Measurements from ENCODE around the gene OSBPL7.

Gene OSBPL7, protein sequence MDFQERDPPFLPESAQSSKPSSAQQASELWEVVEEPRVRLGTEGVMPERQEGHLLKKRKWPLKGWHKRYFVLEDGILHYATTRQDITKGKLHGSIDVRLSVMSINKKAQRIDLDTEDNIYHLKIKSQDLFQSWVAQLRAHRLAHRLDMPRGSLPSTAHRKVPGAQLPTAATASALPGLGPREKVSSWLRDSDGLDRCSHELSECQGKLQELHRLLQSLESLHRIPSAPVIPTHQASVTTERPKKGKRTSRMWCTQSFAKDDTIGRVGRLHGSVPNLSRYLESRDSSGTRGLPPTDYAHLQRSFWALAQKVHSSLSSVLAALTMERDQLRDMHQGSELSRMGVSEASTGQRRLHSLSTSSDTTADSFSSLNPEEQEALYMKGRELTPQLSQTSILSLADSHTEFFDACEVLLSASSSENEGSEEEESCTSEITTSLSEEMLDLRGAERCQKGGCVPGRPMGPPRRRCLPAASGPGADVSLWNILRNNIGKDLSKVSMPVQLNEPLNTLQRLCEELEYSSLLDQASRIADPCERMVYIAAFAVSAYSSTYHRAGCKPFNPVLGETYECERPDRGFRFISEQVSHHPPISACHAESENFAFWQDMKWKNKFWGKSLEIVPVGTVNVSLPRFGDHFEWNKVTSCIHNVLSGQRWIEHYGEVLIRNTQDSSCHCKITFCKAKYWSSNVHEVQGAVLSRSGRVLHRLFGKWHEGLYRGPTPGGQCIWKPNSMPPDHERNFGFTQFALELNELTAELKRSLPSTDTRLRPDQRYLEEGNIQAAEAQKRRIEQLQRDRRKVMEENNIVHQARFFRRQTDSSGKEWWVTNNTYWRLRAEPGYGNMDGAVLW

DNA sequence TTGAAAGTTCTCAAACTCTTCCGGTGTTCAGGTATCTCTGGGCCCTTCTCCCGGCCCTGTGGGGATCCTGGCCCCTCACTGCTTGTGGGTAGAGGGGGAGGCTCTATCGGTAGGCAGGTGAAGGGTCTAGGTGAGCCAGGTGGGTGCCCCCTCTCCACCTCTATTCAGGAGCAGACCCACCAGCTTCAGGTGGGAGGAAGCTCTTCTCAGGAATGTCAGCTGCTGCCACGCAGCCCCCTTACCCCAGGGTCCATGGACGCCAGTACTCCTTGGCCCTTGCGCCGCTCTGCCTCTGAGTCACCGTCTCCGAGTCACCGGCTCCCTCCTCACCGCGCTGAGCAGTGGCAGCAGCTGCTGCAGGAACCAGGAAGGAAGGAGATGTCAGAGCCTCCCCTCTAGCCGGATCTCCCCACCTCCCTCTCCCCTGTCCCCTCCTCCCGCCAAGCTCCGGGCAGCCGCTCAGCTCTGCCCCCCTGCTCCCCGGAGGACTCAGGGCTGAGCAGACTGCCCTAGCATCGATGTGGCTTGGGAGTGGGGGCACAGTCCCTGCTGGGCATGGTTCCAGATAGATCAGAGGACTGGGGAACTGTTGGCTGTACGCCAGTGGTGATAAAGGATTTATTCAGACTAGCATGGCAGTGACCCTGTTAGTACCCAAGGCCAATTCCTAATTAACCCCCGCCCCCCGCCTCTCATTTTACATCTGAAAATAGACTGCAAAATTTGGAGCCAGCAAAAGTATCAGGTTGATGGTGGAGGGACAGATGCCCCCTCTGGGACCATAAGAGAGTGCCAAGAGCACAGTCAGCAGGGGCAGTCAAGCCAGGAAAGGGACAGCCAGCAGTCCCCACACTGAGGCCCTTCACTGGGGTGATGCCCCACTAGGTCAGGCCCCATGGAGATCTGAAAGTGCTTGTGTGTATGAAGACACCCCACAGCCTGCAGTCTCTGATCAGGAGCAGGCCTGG is at the start of gene OSBPL7:
Gene OSBPL7 (minus strand): TSS at position 371 of the 968 bp plus-strand sequence. CDS start 1,516 bp downstream, outside the sequence.
- DNase-seq: peak; percentile 15

DNA sequence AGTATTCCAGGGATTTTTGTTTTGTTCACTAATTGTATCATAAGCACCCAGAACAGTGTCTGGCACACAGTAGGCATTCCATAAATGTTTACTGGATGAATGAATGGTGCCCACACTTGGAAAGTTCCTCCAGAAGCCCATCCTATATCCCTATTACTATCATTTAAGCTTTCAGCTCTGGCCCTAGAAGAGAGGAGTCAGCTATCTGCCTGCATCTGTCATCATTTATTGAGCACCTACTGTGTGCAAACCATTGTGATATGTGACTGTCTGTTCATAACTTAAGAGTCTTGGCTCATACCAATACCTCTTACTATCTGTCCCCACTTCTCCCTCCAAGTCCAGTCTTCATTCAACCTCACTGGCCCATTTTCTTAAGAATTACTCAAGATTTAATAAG is 49.5 kb upstream of the OSBPL7 start:
- no peak for DNase-seq

DNA sequence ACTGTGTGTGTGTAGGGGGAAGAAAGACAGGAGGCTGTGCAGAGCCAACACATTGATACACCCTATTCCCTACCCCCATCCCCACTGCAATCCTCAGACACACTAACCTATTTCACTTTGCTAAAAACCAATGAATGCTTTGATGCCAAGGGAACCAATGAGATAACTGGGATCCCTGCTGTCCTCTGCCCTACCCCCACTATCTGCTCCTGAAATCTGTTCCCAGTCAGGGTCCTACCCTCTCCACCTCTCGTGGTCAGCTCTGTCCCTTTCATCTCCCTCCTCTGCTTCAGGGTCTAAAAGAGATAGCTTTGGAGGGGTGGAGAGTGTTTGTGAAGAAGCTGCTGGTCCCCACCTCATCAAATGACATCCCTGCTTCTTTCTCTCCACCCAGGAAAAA is 48.5 kb upstream of the OSBPL7 start:
- no peak for DNase-seq

DNA sequence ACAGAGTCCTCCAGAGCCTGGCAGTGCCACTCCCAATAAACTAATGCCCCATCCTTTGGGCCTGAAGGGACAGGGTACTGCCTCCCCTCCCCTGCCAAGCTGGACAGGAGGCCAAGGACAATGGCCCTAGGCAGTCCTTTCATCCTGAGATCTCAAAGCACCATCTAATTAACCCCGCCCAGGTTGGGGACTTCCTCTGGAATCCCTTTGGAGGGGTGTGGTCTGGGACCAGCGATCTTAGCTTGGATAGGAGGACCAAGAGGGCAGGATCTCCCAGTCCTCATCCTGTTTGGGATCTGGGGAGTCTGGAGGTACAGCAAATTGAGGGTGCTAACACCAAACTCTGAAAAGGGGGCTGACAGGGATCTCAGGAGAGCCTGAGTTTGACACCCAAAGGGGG is 47.5 kb upstream of the OSBPL7 start:
- no peak for DNase-seq

DNA sequence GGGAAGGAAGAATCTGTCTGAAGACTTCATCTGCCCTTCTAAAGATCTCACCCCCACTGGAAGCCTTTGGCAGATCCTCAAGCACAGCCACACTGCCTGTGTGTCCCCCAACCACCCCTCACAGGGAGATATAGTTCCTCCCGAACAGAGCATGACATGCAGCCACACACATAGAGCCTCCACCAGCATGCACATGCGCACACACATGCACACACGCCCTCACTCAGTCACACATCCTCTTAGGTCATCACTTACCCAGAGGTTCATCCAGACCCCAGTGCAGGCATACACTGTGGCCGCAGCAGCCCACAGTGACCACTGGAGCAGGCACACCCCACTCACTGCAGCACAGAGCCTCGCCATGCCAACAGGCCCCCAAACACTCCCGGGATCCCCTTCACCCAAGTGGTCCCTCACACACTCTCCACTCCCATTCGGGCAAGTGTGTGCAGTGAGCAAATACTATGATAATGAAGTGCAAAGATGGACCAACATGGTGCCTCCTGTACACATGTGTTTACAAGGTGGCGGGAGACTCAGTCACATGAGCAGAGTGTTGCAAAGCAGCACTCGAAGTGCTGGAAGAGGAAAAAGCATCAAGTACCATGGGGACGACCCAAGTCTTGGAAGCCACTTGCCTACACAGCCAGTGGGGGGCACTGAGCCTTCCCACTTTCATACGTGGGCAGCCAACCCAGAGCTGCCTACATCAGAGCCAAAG is 46.4 kb upstream of the OSBPL7 start:
- no peak for DNase-seq

DNA sequence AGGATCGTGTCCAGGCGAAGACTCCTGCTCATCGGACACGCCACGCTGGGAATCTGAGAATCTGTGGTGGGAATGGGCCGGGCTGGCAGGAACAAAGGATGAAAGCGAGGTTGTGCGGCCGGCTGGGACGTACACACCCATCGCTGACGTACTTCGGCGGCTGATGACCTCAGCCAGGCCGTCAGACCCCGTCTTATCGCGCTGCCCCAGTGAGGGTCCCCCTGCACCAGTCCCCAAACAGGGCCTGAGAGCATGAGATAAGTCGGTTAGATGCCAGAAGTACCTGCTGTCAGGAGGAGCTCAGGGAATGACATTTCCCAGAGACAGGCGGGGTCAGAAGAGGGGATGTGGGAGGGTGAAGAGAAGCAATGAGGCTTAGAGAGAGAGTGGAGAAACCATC is 45.3 kb upstream of the OSBPL7 start:
- no peak for DNase-seq

DNA sequence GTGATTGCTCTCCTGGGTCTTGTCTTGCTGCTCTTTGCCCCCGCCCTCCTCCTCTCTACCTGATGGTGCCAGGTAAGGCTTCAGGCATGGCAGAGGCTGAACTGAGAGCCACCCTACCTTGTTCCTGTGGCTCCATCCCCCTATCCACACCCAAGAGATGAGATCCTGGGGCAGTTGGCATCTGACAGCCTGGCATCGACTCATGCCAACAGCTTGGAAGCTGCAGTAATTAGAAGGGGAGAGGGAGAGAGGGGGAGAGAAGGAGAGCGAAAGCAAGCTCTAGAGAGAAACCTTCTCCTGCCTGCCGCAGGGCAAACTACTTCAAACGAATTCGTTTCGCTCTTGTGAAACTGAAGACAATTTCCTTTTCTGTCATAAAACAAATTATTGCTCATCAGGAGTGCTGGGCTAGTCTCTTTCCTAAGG is 43.2 kb upstream of the OSBPL7 start:
- no peak for DNase-seq

DNA sequence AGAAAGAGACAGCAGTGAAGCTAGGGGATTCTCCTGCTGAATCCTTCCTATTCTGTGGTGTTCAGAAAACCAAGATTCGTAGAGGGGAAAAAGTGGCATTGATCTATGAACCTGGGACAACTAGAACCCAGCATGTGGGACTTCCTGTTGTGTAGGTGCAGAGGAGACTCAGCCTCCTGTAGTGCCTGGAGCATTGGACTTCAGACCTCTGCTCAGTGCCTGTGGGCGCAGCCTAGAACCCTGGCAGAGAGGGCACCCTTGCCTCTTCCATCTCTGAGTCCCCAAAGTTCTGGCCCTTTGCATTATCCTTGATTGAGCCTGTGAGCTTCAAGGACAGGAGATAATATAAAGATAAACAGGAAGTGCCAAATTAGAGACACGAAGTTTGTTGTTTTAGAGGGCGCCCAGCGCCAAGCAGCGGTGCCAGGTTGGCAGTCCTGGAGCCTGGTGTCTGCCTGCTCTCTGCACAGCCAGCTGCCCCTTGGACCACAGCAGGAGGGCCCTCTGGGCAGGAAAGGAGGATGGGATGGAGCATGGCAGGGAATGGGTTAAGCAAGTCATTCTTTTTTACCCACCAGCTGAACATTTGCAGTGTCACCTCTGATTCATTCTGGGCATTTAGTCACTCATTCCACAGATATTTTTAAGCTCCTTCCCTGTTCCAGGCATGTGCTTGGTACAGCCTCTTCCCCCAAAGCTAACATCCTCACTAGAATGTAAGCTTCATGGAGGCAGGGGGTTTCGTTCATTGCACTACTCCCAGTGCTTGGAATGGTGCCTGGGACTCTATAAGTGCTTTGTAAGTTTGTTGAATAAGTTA is 41.2 kb upstream of the OSBPL7 start:
- no peak for DNase-seq

DNA sequence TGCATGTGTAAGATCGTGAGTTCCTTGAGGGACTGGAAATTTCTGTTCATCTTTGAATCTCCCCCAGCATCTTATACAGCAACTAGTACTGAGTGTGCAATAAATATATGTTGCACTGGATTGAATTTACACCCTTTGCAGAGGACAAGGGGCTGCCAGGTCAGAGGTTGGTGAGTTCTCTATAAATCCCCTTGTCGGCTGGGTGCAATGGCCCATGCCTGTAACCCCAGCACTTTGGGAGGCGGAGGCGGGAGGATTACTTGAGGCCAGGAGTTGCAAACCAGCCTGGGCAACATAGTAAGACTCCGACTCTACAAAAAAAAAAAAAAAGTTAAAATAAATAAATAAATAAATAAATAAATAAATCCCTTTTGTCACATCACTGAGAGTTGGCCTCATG is 38.8 kb upstream of the OSBPL7 start:
- DNase-seq: no peak

DNA sequence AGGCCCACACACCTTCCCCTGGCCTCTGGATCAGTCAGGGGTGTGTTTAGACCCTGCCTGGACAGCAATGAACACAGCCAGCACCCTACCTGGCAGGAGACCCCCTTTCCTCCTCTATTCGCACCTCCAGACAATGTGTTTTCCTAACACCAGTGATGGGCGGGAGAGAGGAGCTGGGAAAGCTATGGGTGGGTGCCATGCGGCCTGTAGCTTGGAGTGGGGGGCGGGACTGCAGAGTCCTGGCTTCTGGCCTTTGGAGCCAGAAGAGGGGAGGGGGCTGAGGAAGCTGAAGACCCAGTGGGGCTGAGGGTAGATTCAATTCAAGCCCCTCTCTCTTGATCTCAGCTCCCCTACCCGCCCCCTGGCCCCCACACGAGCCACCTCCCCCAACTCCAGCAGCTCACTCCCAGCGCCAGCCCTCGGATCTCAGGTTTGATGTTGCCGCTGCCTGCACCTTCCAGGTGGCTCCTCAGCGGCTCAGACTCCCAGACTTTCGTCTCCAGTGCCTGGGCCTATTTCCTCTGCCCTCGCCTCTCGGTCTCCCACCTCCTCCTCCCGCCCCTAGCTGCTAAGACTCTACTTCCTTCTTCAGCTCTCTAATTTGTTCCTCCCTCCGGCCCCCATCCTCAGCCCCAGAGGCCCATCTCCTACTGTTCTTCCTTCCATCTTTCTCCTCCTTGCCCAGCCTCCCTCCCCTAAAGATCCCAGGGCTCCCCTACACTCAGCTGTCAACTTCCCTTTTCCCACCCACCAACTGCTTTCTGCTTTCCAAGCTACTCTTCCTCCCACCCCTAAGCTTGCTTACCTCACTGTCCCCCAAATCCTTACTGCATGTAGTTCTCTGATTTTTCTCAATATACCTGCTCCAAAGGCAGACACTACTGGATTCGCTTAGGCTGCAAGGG is 36.2 kb upstream of the OSBPL7 start:
- DNase-seq: no peak

DNA sequence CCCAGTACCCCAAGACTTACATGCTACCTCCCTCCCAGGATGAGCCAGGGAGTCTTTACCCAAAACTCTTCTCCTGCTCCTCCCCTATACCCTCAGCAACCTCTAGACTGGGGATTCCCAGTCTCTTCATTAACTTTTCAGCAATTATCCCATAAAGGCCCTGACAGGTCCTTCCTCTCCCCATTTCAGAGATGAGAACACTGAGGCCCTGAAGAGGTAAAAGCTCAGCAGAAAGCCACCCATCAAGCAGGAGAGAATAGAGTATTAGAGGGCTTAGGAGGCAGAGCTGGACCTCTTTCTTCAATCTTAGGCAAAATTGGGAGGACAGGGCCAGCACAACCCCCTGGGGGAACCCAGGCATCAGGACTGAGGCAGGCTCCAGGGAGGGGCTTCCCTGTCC is 35.2 kb upstream of the OSBPL7 start:
- DNase-seq: no peak

DNA sequence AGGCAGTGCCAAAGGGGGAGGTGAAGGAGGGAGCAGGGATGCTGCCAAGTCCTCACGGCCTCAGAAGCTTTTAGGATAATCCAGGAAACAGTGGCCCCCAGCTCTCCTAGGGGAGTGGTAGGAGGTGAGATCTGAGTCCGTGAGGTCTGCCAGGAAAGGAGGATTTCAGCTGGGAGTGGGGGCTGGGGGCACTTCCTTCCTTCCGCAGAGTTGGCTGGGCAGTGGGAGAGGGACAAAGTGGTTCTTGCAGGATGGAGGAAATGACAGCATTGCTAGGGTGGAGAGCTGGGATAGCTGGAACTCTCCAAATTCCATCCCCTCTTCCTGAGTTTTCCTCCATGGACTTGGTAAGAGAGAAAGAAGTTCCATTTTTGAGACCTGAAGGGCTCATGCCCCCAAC is 34.1 kb upstream of the OSBPL7 start:
- no peak for DNase-seq

DNA sequence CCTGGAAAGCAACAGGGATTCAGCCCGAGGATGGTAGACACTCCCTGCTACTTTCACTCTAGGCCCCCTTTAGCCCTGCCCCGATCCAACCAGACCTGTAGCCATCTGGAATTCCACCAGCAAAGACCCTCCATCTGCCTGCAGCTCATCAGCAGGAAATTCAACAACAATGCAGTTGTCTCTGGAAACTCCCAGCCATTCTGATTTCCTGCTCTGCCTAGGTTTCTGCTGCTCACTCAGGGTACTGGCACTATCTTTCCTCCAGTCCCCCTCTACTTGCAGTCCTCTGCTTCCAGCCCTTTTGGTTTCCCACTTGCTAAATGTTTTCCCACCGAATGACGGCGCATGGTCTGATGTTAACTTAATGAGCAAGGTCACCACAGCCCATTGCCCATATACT is 32.0 kb upstream of the OSBPL7 start:
- no peak for DNase-seq

DNA sequence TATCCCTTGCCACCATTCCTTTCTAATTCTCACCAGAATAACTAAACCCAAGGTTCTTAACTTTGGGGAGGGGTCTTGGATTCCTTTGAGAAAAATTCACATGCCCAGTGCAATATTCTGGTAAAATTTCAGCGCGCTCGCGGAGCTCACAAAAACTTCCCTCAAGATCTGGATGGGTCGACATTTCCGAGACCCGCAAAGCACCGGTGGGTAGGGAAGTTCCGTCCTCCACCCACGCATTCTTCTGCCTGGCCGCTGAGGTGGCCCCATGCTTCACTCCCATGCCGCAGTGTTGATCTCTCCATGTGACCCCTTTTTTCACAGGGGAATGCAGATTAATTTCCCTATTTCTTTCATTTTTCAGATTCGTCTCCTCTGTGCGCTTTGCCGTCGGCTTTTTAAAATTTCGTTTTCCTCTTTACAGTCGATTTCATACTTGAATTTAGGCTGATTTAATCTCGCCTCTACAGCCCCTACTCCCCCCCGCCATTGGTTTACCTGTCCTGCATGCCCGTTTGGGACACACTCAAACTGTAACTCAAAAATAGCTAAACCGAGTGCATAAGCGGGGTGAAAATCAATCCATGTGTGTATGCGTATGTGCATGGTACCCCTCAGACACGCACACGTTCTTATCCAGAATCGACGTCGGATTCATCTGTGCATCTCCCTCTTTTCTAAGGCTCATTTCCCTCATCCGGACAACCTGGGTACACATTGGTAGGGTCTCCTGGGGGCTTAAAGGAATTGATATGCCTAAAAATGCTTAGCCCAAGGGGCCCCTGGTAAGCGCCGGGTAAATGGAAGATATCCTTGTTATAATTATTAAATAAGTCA is 30.7 kb upstream of the OSBPL7 start:
- DNase-seq: no peak

DNA sequence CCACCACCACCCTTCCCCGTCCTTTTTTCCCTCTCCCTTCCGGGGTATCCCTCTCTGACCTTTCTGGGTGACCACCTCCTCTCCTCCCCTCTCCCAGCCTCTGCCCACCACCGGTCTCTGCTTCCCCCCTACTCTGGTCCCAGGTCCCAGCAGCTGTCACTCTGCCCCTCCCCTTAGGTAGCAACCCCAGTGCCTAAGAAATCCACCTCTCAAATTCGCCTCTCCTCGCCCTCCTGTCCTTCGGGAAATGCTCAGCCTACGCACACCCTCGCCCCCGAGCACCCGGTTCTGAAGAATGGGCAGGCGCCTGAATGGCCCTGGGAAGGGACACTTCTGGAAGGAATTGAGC is 30.1 kb upstream of the OSBPL7 start:
- DNase-seq: no peak

DNA sequence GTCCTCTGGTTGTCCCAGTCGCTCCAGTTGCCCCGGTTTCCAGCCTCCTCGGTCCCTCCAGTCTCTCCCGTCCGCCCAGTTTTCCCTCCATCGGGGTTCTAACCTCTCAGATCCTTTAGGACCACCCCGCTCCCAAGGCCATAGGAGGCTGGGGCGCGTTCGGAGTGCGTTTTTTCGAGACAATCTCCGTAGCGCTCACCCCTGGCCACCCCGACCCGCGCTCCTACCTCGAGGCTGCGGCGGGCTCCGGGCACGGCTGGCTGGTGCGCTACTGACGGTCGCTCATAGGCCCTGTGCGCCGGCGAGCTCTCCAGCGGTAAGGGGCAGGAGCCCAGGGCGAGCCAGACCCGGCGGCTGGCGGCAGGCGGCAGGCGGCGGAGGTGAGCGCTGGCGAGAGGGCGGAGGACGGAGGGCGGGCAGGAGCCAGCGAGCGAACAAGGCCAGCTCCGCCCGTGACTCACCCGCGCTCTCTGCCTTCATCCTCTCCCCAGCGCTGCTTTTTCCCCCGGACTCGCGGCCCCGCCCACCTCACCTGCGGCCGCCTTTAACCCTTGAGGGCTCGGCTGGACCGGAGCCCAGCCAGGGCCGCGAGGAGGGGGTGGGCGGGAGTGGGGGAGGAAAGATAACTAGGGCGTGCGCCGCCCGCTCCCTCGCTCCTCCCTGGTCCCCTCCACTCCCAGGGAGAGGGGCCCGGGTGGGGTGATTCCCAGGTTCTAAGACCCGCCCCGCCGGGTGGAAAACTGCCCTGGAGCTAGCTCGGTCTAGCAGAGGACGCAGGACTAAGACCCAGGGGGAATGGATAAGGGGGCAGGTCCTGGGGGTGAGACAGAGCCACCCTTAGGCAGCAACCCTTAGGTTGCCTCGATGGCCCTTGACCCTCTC is 29.3 kb upstream of the OSBPL7 start, which contains the start of gene SP6:
Gene SP6 (minus strand): TSS at position 472 of the 882 bp plus-strand sequence. CDS start 2,734 bp downstream, outside the sequence.
- peak; percentile 43 for DNase-seq

DNA sequence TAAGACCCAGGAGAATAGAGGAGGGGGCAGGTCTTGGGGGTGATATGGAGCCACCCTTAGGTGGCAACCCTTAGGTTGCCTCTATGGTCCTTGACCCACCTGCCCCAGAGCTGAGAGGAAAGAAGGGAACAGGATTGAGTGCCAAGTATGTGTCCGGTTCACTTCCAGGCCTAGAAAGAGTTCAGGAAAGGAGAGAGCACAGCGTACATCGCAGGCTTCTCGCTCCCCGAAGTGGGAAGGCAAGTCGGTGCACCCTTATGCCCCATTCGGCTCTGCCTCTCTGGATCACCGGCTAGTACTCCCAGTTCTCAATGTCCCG is 28.7 kb upstream of the OSBPL7 start:
- DNase-seq: no peak

DNA sequence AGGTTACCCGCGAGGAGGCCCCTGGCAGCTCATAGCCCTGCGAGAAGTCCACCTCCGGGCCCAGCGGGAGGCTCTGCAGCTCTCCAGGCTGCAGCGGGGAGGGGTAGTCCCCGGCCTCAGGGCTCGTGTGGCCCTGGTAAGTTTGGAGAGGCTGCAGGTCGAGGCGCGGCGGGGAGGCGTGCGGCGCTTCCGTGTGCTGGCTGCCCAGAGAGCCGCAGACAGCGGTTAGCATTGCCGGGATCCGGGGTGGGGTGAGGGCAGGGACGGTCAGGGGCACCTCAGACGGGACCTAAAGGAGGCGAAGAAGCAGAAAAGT is 26.6 kb upstream of the OSBPL7 start:
- DNase-seq: no peak

All from NCI-H1417 treated with DMSO at 0.1 percent for 48 hours (cell line).